Body of pancreas (tissue), 4 donors: Measurements from ENCODE around the gene CIAO2A.

Experiments
- CTCF ChIP-seq, 7 experiments: fragments of 450-650 bp in 4 of 7; fragments of 200-600 bp in 3 of 7; sonication (generic) in 3 of 7; IDR thresholded peaks; one replicate each; pipeline ENCODE4 v1.5.1; 2016 to 2019; ENCODE audit warnings: antibody characterized with exemption in 7 of 7
- POLR2A ChIP-seq, 3 donors: fragments of 450-650 bp; IDR thresholded peaks; one replicate each; pipeline ENCODE4 v1.6.1; 2016; ENCODE audit warnings: antibody characterized with exemption in 3 of 3, mild to moderate bottlenecking in 2 of 3

DNA sequence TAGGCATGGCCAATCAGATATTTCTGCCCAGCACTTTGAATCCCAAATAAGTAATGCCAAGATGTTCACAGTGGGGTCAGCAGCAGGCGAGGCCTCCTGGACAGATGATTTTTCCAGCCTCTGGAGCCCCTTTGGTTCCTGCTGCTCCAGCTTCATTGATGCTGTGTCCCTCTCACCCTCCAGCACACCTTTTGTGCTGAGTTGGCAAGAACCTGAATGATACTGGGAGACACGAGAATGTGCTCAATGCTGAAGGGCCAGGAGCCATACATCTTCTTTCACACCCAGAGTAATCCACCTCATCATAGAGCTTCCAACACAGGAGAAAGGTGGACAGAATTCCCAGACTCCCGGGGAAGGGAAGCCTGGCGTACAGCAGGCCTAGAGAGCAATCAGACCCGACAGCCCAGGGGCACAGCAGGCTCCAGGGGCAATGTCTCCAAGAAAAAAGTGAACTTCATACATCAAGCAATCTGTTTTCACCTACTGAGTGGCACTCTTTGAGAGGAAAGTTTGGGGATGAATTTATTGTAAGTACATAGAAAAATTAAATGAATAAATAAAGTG is 40.6 kb downstream of the CIAO2A start:
- TF ChIP-seq POLR2A (IDR thresholded peaks at IDR 0.05) = no peak
- no peak for TF ChIP-seq CTCF (IDR thresholded peaks at IDR 0.05)
